Ovary (tissue), 9 donors: ENCODE results near the gene PRKACB. TPM values are rescaled to one million over a fixed set of nuclear protein-coding genes. Genes with fewer than 3 reads are reported as not detected.

ENCODE experiments used
- DNase-seq, 5 donors: peaks; one replicate each; pipeline ENCODE4 v3.0.0-alpha.2; 2019 to 2020
- H3K27ac ChIP-seq, 2 donors: fragments of 200-600 bp; one replicate each; pipeline versions ENCODE4 v1.5.1 to v1.8.0; 2019 to 2022
- H3K27me3 ChIP-seq: fragments of 200-600 bp; one replicate; pipeline ENCODE4 v1.8.0; 2022
- H3K36me3 ChIP-seq: fragments of 200-600 bp; sonication (generic); one replicate; pipeline ENCODE4 v1.5.1; 2019
- H3K4me1 ChIP-seq: one replicate; pipeline ENCODE4 v1.8.1; 2013; ENCODE audit warnings: mild to moderate bottlenecking, moderate library complexity; ENCODE audit not compliant: insufficient read depth
- H3K4me3 ChIP-seq: fragments of 200-600 bp; sonication (generic); one replicate; pipeline ENCODE4 v1.5.1; 2017
- H3K9me3 ChIP-seq, 2 donors: fragments of 200-600 bp in 1 of 2; sonication (generic) in 1 of 2; one replicate each; pipeline versions ENCODE4 v1.5.1 to v1.8.1; 2013 to 2019; ENCODE audit warnings: mild to moderate bottlenecking in 1 of 2, moderate library complexity in 1 of 2
- CTCF ChIP-seq, 3 donors: fragments of 450-650 bp in 2 of 3; fragments of 200-600 bp in 1 of 3; IDR thresholded peaks; one replicate each; pipeline versions ENCODE4 v1.5.1 to v1.8.0; 2016 to 2022; ENCODE audit warnings: antibody characterized with exemption in 3 of 3, mild to moderate bottlenecking in 1 of 3
- EP300 ChIP-seq: sonication (generic); formaldehyde crosslinking; IDR thresholded peaks from one replicate; pipeline ENCODE4 v1.6.1; 2017; ENCODE audit warnings: antibody characterized with exemption
- POLR2A ChIP-seq: fragments of 450-650 bp; IDR thresholded peaks from one replicate; pipeline ENCODE4 v1.6.1; 2017; ENCODE audit warnings: antibody characterized with exemption, mild to moderate bottlenecking, moderate library complexity
- WGBS, 3 donors: extraction: QIAGEN DNeasy Blood & Tissue Kit in 1 of 3; methylation state at CpG; one replicate each; pipeline versions ENCODE4 v1.1.5 to v1.1.7; 2013 to 2017; 5-methylcytosine and 5-hydroxymethylcytosine counted together
- intact Hi-C, 4 donors: fragments of 100-400 bp; cut with DNase I; formaldehyde crosslinking; loops; one replicate each; pipeline versions ENCODE4 v1.11.0 to v1.15.1; 2022 to 2023
- polyA plus RNA-seq, 2 donors: library from polyadenylated mRNA; stranded (reverse); fragments of 200-250 nt in 1 of 2; fragments of 350-450 nt in 1 of 2; fragmentation: Illumina TruSeq in 1 of 2; extraction: RNeasy Lipid Tissue Mini Kit (QIAGEN cat#74804) in 1 of 2; gene quantifications; one replicate each; pipeline ENCODE4 v1.2.3, GENCODE V29; 2013 to 2014
- total RNA-seq, 7 donors: library from RNA; depleted of rRNA in 2 of 7; stranded (reverse); fragments of >200 nt in 2 of 7; fragmentation: NEBNext Ultra II Directional in 3 of 7; extraction: Animal tissue kit (Norgen Biotek cat#: 25700) in 3 of 7; gene quantifications; one replicate each; pipeline versions ENCODE4 v1.1.0 to v1.2.4, GENCODE V29; 2016 to 2023
- donor health status: DM: no; HTN: no; CAD: no; lungs with moderate emphysema.
- donor health status: DM: no; HTN: no; CAD: no.
- donor health status: Bipolar disorder and iron deficiency.
- donor health status: DM: yes; HTN: yes; CAD: no.
- donor health status: DM: no; HTN: no; CAD: no.
- donor health status: DM: yes; HTN: yes; CAD: no.

PRKACB gene
- total and polyA plus RNA-seq, 9 donors, result 10.3 to 41.9 (median 26.1) TPM

- WGBS, 3 donors, result 77 to 85% (median 83%) methylated on average over 2 of the region's 2 CpGs
- no peak for DNase-seq
- no peak overlapping the region for H3K4me3 ChIP-seq
- intact Hi-C loops, result loop anchor here in 1 of 4 donors (5.0 kb wide), 1 partner anchor 1861 kb away; no protein-coding TSS in a partner anchor
- H3K4me1 ChIP-seq, result no peaks in the 10 kb centered on the region
- no peak for TF ChIP-seq CTCF (IDR thresholded peaks at IDR 0.05)
- no peak for TF ChIP-seq EP300
- TF ChIP-seq POLR2A, result no peak
- no peak overlapping the region for H3K27ac ChIP-seq
- no peaks in the 10 kb centered on the region for H3K9me3 ChIP-seq
- no peaks in the 10 kb centered on the region for H3K36me3 ChIP-seq
- H3K27me3 ChIP-seq, result no peaks in the 10 kb centered on the region
These were observed 109.0 kb downstream of the PRKACB start for GRCh38 chr1:84253036-84253435.

DNA sequence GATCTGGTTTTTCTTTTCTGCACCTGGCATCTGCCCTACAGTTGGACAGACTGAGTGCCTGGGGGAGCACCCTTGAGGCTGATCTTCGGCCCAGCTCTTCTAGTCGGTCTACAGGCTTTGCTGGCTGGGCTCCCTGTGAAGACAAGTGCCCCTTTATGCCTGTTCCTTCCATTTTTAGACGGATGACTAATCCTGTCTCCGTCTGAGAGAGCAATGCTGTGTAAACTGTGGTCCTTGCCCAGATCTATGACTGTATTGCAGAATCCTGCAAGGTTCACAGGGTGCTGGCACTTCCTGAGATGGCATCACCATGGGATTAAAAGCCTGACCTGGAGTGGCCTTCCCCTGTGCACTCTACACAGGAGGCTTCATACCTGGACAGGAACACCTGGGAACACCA, 109.8 kb downstream of the PRKACB start:
- Histone ChIP-seq H3K4me3 (no peak overlapping the region), H3K36me3 (no peaks in the 10 kb centered on the region), H3K27ac (no peak overlapping the region), H3K9me3 (no peaks in the 10 kb centered on the region), H3K4me1 (no peaks in the 10 kb centered on the region), H3K27me3 (no peaks in the 10 kb centered on the region)
- intact Hi-C loops, result loop anchor here in 1 of 4 donors (5.0 kb wide), 1 partner anchor 1862 kb away; no protein-coding TSS in a partner anchor
- 55 to 65% (median 63%) methylated on average over 4 of the region's 4 CpGs for WGBS, 3 donors
- no peak for TF ChIP-seq EP300
- no peak for DNase-seq

DNA sequence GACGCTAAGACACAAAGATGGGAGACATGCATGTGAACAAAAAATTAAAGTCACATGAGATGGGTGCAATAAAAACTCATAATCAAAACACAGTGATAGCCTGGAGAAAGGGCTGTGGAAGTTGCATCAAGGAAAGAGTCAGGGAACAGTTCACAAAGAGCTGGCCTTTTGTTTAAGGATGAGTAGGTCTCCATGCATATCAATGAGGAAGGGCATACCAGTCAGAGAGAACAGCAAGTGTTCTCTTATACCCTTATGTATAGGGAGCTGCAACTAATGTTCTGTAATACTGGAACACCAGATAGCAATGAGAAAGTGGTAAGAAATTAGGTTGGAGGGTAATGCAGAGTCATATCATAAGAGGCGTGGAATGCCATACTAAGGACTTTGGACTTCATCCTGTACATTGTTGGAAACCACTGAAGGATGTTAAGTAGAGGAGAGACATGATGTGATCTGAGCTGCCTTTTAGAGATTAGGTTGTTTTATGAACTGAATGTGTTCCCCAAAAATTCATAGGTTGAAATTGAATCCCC, 110.7 kb downstream of the PRKACB start:
- Histone ChIP-seq H3K36me3 (no peaks in the 10 kb centered on the region), H3K27ac (no peak overlapping the region), H3K4me1 (no peaks in the 10 kb centered on the region), H3K9me3 (no peaks in the 10 kb centered on the region), H3K27me3 (no peaks in the 10 kb centered on the region), H3K4me3 (no peak overlapping the region)
- TF ChIP-seq POLR2A (no peak), CTCF (IDR thresholded peaks at IDR 0.05) (no peak), EP300 (no peak)
- WGBS, 3 donors, result 95 to 97% (median 97%) methylated on average over 2 of the region's 2 CpGs
- DNase-seq, result no peak
- intact Hi-C loops, result loop anchor here in 1 of 4 donors (5.0 kb wide), 1 partner anchor 1862 kb away; no protein-coding TSS in a partner anchor

GRCh38 chr1:84255582-84255981, 111.5 kb downstream of the PRKACB start:
- no peak for DNase-seq
- Histone ChIP-seq H3K9me3 (no peaks in the 10 kb centered on the region), H3K27ac (no peak overlapping the region), H3K27me3 (no peaks in the 10 kb centered on the region), H3K36me3 (no peaks in the 10 kb centered on the region), H3K4me3 (no peak overlapping the region), H3K4me1 (no peaks in the 10 kb centered on the region)
- intact Hi-C loops, result no loop called here
- no peak for TF ChIP-seq EP300
- no peak for TF ChIP-seq POLR2A
- TF ChIP-seq CTCF (IDR thresholded peaks at IDR 0.05), result no peak

DNA sequence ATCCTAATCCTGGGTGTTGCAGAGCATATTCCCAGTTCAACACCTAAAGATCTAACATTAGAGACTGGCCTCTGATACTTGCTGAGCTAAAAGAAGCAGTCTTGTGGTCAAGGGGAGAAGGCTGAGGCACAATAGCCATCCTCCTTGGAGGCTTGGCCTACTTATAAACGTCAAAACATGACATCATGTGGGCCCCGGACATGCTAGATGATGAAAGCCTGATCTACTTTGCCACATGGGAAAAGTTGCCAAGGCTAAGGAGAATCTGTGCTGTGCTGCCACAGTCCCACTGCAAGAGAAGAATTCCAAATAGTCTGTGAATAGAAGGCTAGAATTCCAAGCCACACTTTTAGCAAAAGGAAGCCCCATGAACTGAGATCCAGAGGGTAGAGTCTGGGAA, 113.5 kb downstream of the PRKACB start:
- intact Hi-C loops, result no loop called here
- 51 to 65% (median 62%) methylated on average over 2 of the region's 2 CpGs for WGBS, 3 donors
- TF ChIP-seq CTCF (IDR thresholded peaks at IDR 0.05) (no peak), EP300 (no peak), POLR2A (no peak)
- Histone ChIP-seq H3K27me3 (no peaks in the 10 kb centered on the region), H3K4me1 (no peaks in the 10 kb centered on the region), H3K36me3 (no peaks in the 10 kb centered on the region), H3K27ac (no peak overlapping the region), H3K9me3 (no peaks in the 10 kb centered on the region), H3K4me3 (no peak overlapping the region)
- DNase-seq, result no peak
